ENCODE data around the gene IL18RAP.

The IL18RAP gene

GRCh38 chr2:102453501-102453900, 30.5 kb downstream of the IL18RAP start:
- DNase-seq (ENCODE audit: low spot score) = no peak

GRCh38 chr2:102455061-102455670, 32.2 kb downstream of the IL18RAP start:
- DNase-seq (ENCODE audit: low spot score) = no peak

DNA sequence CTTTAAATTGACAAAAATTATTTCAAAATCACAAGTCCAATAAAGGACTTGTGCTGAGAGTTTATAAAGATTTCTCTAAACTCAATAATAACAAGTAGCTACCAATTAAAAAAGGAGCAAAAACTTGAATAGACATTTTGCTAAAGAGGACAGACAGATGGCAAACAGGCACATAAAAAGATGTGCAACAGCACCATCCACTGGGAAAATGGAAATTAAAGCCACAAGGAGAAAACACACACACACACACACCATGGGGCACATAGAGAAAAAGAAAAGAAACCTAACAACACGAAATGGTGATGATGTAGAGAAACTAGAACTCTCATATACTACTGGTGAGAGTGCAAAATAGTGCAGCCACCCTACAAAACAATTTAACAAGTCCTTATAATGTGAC, 37.5 kb downstream of the IL18RAP start:
- no peak for DNase-seq (ENCODE audit: low spot score)

DNA sequence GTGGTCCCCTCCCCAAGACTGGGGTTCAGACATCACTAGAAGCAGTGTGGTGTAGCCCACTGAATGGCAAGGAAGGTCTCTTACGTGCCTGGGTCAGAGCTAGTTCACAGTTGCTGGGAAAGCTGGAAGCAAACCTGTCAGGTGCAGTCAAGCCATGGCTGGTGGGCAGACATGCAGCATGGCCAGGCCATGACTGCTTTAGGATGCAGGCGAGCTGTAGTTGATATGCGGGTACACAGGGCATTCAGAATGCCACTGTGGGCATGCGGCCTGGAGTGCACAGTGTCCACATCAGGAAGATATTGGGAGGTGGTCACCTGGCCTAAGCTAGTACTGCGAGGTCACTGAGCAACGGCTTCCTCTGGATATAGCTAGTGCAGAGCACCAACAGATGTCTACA, 38.2 kb downstream of the IL18RAP start:
- no peak for DNase-seq (ENCODE audit: low spot score)

- DNase-seq (ENCODE audit: low spot score) = no peak
Measured at GRCh38 chr2:102463160-102463559, 40.2 kb downstream of the IL18RAP start.

DNA sequence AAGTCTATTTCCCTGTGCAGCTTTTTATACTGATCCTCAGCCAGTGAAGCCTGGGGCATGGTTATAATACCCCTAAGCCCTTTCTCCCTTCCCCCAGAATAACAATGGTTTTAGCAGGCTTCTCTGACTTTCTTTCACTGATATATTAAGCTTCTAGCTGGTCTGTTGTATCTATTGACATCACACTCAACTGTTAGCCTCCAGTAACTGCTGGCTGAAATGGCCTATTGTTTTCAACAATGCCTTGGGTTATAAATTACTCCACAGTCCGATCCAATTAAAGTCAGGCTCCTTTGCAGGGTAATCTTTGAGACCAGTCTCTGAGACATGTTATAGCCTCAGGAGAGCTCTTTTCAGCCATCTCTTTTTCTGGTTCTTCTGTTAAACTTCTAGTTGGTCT, 47.2 kb downstream of the IL18RAP start:
- no peak for DNase-seq (ENCODE audit: low spot score)

DNA sequence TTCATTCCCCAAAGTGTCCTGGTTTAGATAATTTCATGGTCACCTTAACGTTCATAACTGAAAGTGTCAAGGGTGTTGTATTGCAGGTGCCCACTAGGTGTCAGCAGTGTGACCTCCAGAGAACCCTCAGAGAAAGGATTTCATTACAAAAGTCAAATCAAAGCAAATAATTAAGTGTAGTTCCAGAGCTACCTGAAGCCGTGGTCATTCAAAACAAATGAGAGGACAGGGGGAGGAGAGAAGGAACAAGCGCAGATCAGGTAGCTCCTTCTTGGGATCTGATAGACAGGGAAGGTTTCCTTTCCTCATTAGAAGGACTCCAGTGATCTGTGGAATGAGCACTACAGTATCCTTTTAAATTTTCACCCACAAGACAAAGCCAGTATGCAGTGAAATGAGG, 50.1 kb downstream of the IL18RAP start, which contains the start of gene SLC9A4:
SLC9A4 (plus strand) TSS at position 207 of the 400 bp plus-strand sequence. CDS start 534 bp downstream, outside the sequence.
- DNase-seq (ENCODE audit: low spot score) = peak; percentile 30

DNA sequence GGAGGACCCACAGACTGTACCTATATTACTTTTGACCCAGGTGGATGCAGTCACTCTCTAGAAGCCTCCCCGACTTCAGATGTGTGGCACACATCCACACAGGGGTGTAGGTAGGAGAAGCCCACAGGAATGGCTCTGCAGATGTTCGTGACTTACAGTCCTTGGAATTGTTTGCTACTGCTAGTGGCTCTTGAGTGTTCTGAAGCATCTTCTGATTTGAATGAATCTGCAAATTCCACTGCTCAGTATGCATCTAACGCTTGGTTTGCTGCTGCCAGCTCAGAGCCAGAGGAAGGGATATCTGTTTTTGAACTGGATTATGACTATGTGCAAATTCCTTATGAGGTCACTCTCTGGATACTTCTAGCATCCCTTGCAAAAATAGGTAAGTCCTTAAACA, 50.7 kb downstream of the IL18RAP start:
- DNase-seq (ENCODE audit: low spot score) = no peak

DNA sequence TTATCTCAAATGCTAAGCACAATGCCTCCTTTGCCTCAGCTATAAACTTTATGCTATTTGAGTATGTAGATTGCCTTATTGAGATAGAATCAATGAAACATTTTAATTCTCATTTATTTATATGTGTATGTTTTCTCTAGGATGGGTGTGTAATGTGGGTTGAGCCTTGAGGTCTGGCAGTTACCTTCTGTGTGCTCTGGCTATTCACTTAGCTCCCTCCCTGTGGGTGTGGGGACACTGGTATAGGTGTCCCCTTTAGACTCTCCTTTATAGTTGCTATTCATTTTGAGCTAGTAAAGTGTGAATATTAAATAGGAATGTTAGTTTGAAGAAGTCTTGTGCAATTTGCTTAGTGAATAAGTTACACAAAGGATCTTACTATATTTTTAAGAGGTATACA, 51.8 kb downstream of the IL18RAP start:
- no peak for DNase-seq (ENCODE audit: low spot score)

DNA sequence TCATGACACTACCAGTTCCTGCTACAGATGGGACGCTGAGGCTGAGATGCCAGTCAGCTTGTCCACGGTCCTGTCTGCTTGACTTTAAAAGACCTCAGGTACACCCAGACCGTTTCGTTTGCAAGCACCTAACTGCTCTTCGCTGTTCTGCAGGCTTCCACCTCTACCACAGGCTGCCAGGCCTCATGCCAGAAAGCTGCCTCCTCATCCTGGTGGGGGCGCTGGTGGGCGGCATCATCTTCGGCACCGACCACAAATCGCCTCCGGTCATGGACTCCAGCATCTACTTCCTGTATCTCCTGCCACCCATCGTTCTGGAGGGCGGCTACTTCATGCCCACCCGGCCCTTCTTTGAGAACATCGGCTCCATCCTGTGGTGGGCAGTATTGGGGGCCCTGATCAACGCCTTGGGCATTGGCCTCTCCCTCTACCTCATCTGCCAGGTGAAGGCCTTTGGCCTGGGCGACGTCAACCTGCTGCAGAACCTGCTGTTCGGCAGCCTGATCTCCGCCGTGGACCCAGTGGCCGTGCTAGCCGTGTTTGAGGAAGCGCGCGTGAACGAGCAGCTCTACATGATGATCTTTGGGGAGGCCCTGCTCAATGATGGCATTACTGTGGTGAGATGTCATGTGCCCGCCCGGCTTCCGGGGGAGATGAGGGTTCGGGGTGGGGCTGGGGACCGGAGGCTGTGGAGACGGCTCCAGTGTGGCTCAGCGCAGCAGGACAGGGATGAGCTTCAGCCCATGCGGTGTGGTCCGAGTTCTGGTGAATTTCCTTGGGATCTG, 55.9 kb downstream of the IL18RAP start:
- DNase-seq (ENCODE audit: low spot score) = no peak

- no peak for DNase-seq (ENCODE audit: low spot score)
Measured at GRCh38 chr2:102480285-102481195, 57.6 kb downstream of the IL18RAP start.

DNA sequence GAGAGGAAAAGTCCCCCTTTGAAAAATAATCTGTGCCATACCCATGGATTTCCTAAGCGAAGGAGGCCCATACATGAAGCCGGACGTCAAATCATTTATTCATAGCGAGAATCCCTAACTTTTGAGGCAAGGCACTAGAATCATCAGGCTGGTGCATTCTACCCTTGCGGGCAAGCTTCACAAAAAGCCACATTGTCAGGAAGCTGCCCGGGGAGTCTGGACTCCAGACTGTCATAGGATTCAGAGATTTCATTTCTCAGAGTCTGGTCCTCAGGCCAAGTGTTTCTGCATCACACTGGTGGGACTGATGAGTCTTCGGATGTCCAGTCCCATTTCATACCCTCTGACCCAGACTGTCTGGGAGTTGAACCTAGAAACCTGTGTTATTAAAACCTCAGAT, 59.0 kb downstream of the IL18RAP start:
- no peak for DNase-seq (ENCODE audit: low spot score)

DNA sequence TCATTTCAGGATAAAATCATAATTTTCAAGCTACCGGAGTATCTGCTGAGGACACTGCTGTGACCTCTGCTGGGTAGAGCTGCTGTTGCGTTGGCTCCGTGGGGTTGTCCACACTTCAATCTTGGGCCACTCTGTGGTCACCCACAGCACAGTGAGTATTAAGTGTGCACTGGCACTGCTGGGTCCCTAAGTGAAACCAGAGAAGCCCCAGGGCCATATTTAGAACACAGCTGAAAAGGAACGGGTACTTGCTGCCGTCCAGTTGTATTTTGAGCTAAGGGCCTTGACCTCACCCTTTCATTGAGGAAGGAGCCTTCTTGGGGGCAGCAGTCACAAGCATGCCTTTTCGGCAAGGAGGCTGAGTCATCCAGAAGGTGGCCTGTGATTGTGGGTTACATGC, 60.1 kb downstream of the IL18RAP start:
- DNase-seq (ENCODE audit: low spot score) = no peak

DNA sequence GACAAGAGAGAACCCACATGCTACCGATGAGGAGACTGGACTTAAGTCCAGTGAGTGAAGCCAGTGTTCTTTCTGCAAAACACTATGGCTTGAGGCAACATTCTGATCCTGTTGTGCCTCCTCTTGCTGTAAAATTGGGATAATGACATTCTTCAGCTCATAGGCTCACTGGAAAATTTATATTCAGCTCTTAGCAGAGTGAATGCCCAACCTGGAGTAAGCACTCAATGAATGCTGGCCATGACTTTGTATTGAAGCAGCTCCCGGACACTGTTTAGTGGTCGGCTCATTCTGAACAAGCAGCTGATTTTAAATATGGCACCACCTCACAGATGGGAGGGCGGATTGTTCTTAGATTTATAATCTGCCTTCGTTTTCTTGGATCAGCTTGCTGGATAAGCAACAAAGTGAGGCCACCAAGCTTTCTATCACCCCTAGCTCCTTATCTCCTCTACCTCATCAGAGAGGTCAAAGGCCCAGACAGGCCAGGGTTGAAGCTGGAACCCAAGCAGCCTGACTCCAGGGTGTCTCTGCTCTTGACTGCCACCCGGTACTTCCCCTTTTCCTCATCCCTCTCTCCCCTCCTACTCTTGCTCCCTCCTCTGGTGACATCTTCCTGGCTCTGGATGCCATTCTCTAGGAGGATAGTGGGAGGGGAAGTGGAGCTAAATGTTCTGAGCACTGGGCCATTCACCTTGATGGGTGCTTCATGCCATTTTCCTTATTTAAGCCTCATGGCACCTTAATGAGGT, 61.5 kb downstream of the IL18RAP start:
- no peak for DNase-seq (ENCODE audit: low spot score)

- DNase-seq (ENCODE audit: low spot score) = no peak
Measured at GRCh38 chr2:102485147-102485785, 62.3 kb downstream of the IL18RAP start.

GRCh38 chr2:102486941-102487702, 64.2 kb downstream of the IL18RAP start:
- DNase-seq (ENCODE audit: low spot score) = no peak

DNA sequence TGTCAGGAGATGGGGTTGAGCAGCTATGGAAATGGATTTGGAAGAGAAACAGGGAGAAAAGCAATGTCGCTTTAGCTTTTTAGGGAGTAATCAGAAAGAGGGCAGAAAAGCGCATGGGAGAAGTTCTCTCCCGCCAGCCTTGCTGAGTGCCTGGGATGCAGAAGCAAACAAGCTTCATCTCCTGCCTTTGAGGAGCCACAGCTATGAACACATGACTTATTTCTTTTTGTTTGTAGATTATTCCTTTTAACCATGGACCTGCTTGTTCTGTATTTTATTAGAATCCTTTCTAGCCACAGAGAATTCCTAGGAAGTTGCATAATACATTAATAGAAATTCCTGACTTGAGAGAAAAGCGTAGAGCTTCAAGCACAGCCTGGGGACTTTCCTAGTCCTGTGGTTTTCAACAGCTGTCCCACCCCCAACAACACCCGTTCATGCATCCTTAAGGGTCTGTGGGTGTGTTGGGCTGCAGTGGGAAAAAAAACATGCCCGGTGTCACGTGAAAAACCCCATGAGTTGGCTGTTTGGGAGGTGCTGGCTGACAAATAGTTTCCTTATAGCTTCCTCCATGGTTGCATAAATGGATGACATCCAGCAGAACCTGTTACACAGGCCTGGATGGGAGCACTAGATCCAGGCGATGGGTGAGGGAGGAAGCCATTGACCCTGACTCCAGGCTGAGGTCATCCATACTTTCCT, 65.0 kb downstream of the IL18RAP start:
- DNase-seq (ENCODE audit: low spot score) = no peak

DNA sequence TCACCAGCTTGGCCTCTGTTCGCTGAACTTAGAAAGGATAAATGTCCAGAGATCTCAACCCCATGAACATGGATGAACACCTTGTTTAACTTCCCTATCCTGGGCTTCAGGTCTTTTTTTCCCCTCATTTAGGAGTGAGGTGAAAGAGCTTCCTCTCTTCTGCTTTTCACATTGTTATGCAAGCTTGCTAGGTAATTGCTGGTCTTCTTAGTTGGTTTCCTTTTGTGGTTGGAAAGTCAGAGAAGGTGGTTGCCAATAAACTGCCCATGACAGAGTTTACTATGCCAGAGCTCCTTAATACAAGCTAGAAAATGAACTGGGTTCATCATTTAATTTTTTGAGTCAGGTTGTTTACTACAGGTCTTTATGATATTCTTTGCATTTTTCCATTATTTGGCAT, 66.7 kb downstream of the IL18RAP start:
- DNase-seq (ENCODE audit: low spot score) = no peak

DNA sequence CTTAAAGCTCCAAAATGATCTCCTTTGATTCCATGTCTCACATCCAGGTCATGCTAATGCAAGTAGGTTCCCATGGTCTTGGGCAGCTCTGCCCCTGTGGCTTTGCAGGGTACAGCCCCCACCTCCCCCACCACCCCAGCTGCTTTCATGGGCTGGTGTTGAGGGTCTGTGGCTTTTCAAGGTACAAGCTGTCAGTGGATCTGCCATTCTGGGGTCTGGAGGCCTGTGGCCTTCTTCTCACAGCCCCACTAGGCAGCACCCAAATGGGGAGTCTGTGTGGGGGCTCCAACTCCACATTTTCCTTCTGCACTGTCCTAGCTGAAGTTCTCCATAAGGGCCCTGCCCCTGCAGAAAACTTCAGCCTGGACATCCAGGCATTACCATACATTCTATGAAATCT, 69.0 kb downstream of the IL18RAP start:
- no peak for DNase-seq (ENCODE audit: low spot score)

GRCh38 chr2:102494570-102494969, 71.6 kb downstream of the IL18RAP start:
- no peak for DNase-seq (ENCODE audit: low spot score)

All from HuH-7 (cell line).